Thyroid gland (tissue), 4 donors: ENCODE data around the gene MIGA1.

Experiments used
- CTCF ChIP-seq, 6 experiments: fragments of 200-600 bp in 3 of 6; fragments of 450-650 bp in 3 of 6; sonication (generic) in 3 of 6; IDR thresholded peaks; one replicate each; pipeline ENCODE4 v1.5.1; 2016 to 2019; ENCODE audit warnings: antibody characterized with exemption in 6 of 6, mild to moderate bottlenecking in 2 of 6, inconsistent platforms in 1 of 6, moderate library complexity in 1 of 6
- POLR2A ChIP-seq, 2 donors: fragments of 450-650 bp; IDR thresholded peaks; one replicate each; pipeline ENCODE4 v1.6.1; 2017; ENCODE audit warnings: antibody characterized with exemption in 2 of 2, mild to moderate bottlenecking in 2 of 2, moderate library complexity in 1 of 2

GRCh38 chr1:77796695-77797405 is 17.4 kb downstream of the MIGA1 start:
- TF ChIP-seq POLR2A (IDR thresholded peaks at IDR 0.05) (no peak), CTCF (IDR thresholded peaks at IDR 0.05) (no peak)
